H1 (cell line): ENCODE data around the gene NODAL. TPM values are rescaled to one million over a fixed set of nuclear protein-coding genes. Genes with fewer than 3 reads are reported as not detected.

Source experiments
- CHD7 ChIP-seq: fragments of 300-600 bp; sonication (generic); IDR thresholded peaks from 2 replicates; pipeline ENCODE4 v1.7.1; 2012; ENCODE audit warnings: low read length, moderate library complexity, mild to moderate bottlenecking, inconsistent platforms; ENCODE audit not compliant: insufficient replicate concordance
- polyA plus RNA-seq, 7 experiments: library from polyadenylated mRNA; depleted of rRNA in 3 of 7; stranded (reverse) in 5 of 7; unstranded in 2 of 7; fragments of >200 nt in 5 of 7; fragments of 200-250 nt in 2 of 7; gene quantifications; 1 replicate in 5 of 7; 2 replicates in 1 of 7; 4 replicates in 1 of 7; pipeline versions ENCODE4 v1.2.1 to v1.2.3, GENCODE V29; 2011 to 2013; ENCODE audit warnings: missing spikeins in 2 of 7, mixed read lengths in 2 of 7
- total RNA-seq: library from RNA; stranded (reverse); fragmentation: NEBNext Ultra II Directional; extraction: Animal tissue kit (Norgen Biotek cat#: 25700); gene quantifications from 2 replicates; pipeline ENCODE4 v1.2.1, GENCODE V29; 2021

The NODAL gene
- total and polyA plus RNA-seq, 2 of the 8 experiments (the other 6 are each of a cell fraction or from before 2014, with no cell fraction given), result 2.0 to 7.3 TPM

- TF ChIP-seq CHD7, result no peak
Measured at GRCh38 chr10:70430493-70431445, 10.7 kb downstream of the NODAL start (continued).
